ENCODE data around the gene C2CD4D.
A peak's percentile ranks its signal among the peaks of the same experiment; 100 is the strongest.

The C2CD4D gene

DNA sequence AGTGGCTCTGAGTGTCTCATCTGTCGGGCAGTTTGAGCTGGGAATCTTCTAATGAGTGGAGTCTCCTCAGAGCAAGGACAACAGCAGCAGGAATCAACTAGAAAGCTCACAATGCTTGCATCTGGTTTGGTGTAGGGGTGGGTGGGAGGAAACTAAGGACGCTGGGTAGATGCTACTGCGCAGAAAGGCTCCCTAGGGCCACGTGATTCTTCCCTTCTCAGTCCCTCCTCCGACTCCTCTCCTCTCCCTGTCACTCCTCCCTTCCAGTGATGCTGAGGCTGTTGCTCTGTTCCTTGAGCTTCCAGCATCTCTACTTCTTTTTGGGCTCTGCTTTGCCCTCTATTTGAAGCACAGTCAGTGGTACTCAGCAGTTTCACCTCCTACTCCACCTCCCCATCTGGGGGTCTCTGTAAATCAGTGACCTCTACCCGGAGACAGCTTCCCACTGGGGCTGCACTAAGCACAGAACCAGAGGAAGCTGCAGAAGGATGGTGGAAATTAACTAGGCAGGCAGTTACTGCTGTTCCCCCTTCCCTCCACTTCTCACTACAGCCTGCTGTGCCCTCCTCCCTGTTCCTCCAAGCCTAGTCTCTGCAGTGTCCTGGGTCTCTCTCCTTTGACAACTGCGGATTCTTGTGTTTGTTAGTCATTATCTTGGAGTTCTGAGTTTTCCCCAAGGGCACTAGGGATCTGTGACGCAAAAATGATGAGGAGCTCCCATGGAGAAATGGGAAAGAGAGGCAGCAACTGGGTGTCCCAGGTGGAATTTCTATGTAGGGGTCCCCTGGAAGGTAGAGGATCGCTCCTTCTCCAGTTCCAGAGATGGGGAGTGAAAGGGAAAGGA, 40.2 kb downstream of the C2CD4D start:
- Histone ChIP-seq H2AFZ (ENCODE audit: low read length) (no peak overlapping the region), H3K4me3 (ENCODE audit: low read length) (no peak overlapping the region), H3K79me2 (ENCODE audit: low read length) (no peaks in the 10 kb centered on the region), H3K9ac (ENCODE audit: low read length) (no peak overlapping the region), H3K4me2 (ENCODE audit: low read depth, low read length) (no peak overlapping the region), H3K9me3 (replicated peaks; ENCODE audit: insufficient read depth, low read length) (no peaks in the 10 kb centered on the region), H3K4me1 (ENCODE audit: low read length) (no peaks in the 10 kb centered on the region), H3K36me3 (replicated peaks; ENCODE audit: insufficient read depth, low read length) (no peaks in the 10 kb centered on the region), H3K27me3 (replicated peaks; ENCODE audit: insufficient read depth, low read length) (no peaks in the 10 kb centered on the region; the same call in 1 of the 2 replicates), H3K27ac (ENCODE audit: low read length) (no peak overlapping the region), H3F3A (ENCODE audit: insufficient read depth, low read length) (no peaks in the 10 kb centered on the region), H3K9me2 (replicated peaks; ENCODE audit: insufficient read depth, low read length) (no peaks in the 10 kb centered on the region), H4K20me1 (ENCODE audit: insufficient read depth, low read length) (no peaks in the 10 kb centered on the region)
- DNase-seq, result no peak
- TF ChIP-seq EZH2 (optimal IDR thresholded peaks at IDR 0.05; ENCODE audit: low read depth, low read length), result no peak
- TF ChIP-seq EZH2phosphoT487 (IDR thresholded peaks at IDR 0.05; ENCODE audit: low read length), result no peak
- TF ChIP-seq, protein P1, sequence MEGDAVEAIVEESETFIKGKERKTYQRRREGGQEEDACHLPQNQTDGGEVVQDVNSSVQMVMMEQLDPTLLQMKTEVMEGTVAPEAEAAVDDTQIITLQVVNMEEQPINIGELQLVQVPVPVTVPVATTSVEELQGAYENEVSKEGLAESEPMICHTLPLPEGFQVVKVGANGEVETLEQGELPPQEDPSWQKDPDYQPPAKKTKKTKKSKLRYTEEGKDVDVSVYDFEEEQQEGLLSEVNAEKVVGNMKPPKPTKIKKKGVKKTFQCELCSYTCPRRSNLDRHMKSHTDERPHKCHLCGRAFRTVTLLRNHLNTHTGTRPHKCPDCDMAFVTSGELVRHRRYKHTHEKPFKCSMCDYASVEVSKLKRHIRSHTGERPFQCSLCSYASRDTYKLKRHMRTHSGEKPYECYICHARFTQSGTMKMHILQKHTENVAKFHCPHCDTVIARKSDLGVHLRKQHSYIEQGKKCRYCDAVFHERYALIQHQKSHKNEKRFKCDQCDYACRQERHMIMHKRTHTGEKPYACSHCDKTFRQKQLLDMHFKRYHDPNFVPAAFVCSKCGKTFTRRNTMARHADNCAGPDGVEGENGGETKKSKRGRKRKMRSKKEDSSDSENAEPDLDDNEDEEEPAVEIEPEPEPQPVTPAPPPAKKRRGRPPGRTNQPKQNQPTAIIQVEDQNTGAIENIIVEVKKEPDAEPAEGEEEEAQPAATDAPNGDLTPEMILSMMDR (IDR thresholded peaks at IDR 0.05; ENCODE audit: low read length), result no peak

DNA sequence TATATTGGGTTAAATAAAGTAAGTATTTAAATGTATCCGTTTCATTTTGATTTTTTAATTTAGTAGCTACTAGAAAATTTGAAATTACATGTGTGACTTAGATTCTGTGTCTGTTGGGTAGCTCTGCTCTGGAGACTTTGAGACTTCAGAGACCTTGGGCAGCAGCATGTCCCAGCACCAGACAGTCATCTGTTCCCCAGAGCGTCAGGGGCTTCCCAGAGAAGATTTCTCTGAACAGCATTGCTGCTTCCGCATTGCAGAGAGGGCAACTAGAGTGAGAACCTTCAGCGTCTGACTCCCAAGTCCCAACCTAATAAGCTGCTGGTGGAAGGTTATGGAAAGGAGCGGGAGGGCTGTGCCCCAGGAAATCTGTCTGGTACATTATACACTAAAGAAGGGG, 41.0 kb downstream of the C2CD4D start:
- TF ChIP-seq EZH2phosphoT487 (IDR thresholded peaks at IDR 0.05; ENCODE audit: low read length) (no peak), EZH2 (optimal IDR thresholded peaks at IDR 0.05; ENCODE audit: low read depth, low read length) (no peak)
- TF ChIP-seq, protein P1 (IDR thresholded peaks at IDR 0.05; ENCODE audit: low read length), result no peak
- Histone ChIP-seq H3K36me3 (replicated peaks; ENCODE audit: insufficient read depth, low read length) (no peaks in the 10 kb centered on the region), H3K27ac (ENCODE audit: low read length) (no peak overlapping the region), H3K9me3 (replicated peaks; ENCODE audit: insufficient read depth, low read length) (no peaks in the 10 kb centered on the region), H3K4me3 (ENCODE audit: low read length) (no peak overlapping the region), H3K79me2 (ENCODE audit: low read length) (no peaks in the 10 kb centered on the region), H3F3A (ENCODE audit: insufficient read depth, low read length) (no peaks in the 10 kb centered on the region), H3K4me1 (ENCODE audit: low read length) (no peaks in the 10 kb centered on the region), H3K9ac (ENCODE audit: low read length) (no peak overlapping the region), H3K9me2 (replicated peaks; ENCODE audit: insufficient read depth, low read length) (no peaks in the 10 kb centered on the region), H4K20me1 (ENCODE audit: insufficient read depth, low read length) (no peaks in the 10 kb centered on the region), H3K4me2 (ENCODE audit: low read depth, low read length) (no peak overlapping the region), H3K27me3 (replicated peaks; ENCODE audit: insufficient read depth, low read length) (no peaks in the 10 kb centered on the region; the same call in 1 of the 2 replicates), H2AFZ (ENCODE audit: low read length) (no peak overlapping the region)
- DNase-seq, result no peak

DNA sequence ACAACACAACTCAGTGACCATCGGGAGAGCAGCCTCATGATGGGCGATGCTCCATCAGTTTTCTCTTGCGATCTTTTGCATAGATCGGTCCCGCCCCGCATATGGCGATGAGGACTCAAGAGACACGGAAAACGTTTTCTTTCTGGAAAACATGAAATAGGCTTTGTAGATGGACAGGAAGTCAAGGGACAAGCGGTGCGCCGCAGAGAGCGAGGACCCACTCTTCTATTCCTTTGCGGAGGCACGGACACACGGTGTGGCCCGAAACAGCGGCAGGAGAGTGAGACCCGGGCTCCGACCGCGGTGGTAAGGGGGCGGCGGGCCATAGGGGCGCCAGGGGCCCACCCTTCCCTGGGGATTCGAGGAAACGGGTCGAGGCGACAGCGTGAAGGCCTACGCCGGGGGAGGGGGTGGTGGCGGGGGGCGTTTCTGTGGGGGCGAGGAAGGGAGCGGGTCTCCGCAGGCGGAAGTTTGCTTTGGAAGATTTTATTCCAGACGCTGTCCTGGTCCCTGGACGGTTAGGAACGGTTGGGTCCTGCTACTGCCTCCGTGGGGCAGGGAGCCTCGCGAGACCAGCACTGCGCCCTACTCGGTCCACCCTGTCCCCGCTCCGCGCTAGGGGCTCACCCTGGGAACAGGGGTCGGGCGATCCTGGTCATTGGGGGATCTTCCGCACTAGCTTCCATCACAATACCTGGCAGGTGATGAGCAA, 48.5 kb downstream of the C2CD4D start:
- Histone ChIP-seq H3K9me2 (replicated peaks; ENCODE audit: insufficient read depth, low read length) (no peaks in the 10 kb centered on the region), H3K4me1 (ENCODE audit: low read length) (peaks cover 12% of the 10 kb centered on the region), H3K4me2 (ENCODE audit: low read depth, low read length) (peak overlapping the region; percentile 96), H4K20me1 (ENCODE audit: insufficient read depth, low read length) (no peaks in the 10 kb centered on the region), H3K4me3 (ENCODE audit: low read length) (peak overlapping the region; percentile 81), H3K36me3 (replicated peaks; ENCODE audit: insufficient read depth, low read length) (no peaks in the 10 kb centered on the region), H2AFZ (ENCODE audit: low read length) (peak overlapping the region; percentile 86), H3F3A (ENCODE audit: insufficient read depth, low read length) (peaks cover 3% of the 10 kb centered on the region; the same call in 1 of the 2 replicates), H3K79me2 (ENCODE audit: low read length) (peaks cover 10% of the 10 kb centered on the region; the same call in 1 of the 2 replicates), H3K27me3 (replicated peaks; ENCODE audit: insufficient read depth, low read length) (no peaks in the 10 kb centered on the region), H3K9ac (ENCODE audit: low read length) (peak overlapping the region; percentile 54; the same call in 1 of the 2 replicates), H3K9me3 (replicated peaks; ENCODE audit: insufficient read depth, low read length) (no peaks in the 10 kb centered on the region), H3K27ac (ENCODE audit: low read length) (no peak overlapping the region)
- DNase-seq, result no peak
- no peak for TF ChIP-seq EZH2phosphoT487 (IDR thresholded peaks at IDR 0.05; ENCODE audit: low read length)
- TF ChIP-seq, protein P1 (IDR thresholded peaks at IDR 0.05; ENCODE audit: low read length), result no peak
- TF ChIP-seq EZH2 (optimal IDR thresholded peaks at IDR 0.05; ENCODE audit: low read depth, low read length), result no peak

All from MM.1S (cell line).